Tibial nerve (tissue), 4 donors: Measurements from ENCODE around the gene NINL. TPM values are rescaled to one million over a fixed set of nuclear protein-coding genes. Genes with fewer than 3 reads are reported as not detected.

Source experiments
- DNase-seq, 2 donors: peaks; one replicate each; pipeline ENCODE4 v3.0.0-alpha.2; 2019; ENCODE audit warnings: low spot score in 2 of 2
- H3K27ac ChIP-seq, 4 donors: fragments of 200-600 bp; sonication (generic) in 3 of 4; one replicate each; pipeline ENCODE4 v1.5.1; 2017 to 2019; ENCODE audit warnings: mild to moderate bottlenecking in 1 of 4
- H3K27me3 ChIP-seq, 2 donors: fragments of 200-600 bp; sonication (generic) in 1 of 2; one replicate each; pipeline versions ENCODE4 v1.5.1 to v1.6.0; 2017 to 2019
- H3K36me3 ChIP-seq, 3 donors: fragments of 200-600 bp; sonication (generic); one replicate each; pipeline ENCODE4 v1.5.1; 2018 to 2019
- H3K4me1 ChIP-seq, 4 donors: fragments of 200-600 bp; sonication (generic) in 3 of 4; one replicate each; pipeline ENCODE4 v1.5.1; 2017 to 2019
- H3K4me3 ChIP-seq, 4 donors: fragments of 200-600 bp; sonication (generic) in 3 of 4; one replicate each; pipeline ENCODE4 v1.5.1; 2017 to 2019; ENCODE audit warnings: mild to moderate bottlenecking in 1 of 4, moderate library complexity in 1 of 4
- H3K9me3 ChIP-seq, 4 donors: fragments of 200-600 bp; sonication (generic) in 3 of 4; one replicate each; pipeline ENCODE4 v1.5.1; 2017 to 2019
- CTCF ChIP-seq, 5 experiments: fragments of 200-600 bp in 3 of 5; fragments of 450-650 bp in 2 of 5; sonication (generic) in 3 of 5; IDR thresholded peaks; one replicate each; pipeline ENCODE4 v1.5.1; 2016 to 2019; ENCODE audit warnings: antibody characterized with exemption in 5 of 5, mild to moderate bottlenecking in 3 of 5, moderate library complexity in 2 of 5
- EP300 ChIP-seq, 2 donors: sonication (generic); formaldehyde crosslinking; IDR thresholded peaks; one replicate each; pipeline ENCODE4 v1.6.1; 2017; ENCODE audit warnings: antibody characterized with exemption in 2 of 2, mild to moderate bottlenecking in 1 of 2
- POLR2A ChIP-seq, 2 donors: fragments of 450-650 bp; IDR thresholded peaks; one replicate each; pipeline ENCODE4 v1.6.1; 2017; ENCODE audit warnings: antibody characterized with exemption in 2 of 2, mild to moderate bottlenecking in 2 of 2, moderate library complexity in 2 of 2
- WGBS, 2 donors: methylation state at CpG; one replicate each; pipeline ENCODE4 v1.1.5; 2018; 5-methylcytosine and 5-hydroxymethylcytosine counted together
- total RNA-seq, 4 donors: library from RNA; depleted of rRNA; stranded (reverse); fragments of >200 nt; gene quantifications; one replicate each; pipeline ENCODE4 v1.1.0, GENCODE V29; 2016

The NINL gene
- total RNA-seq, 4 donors from 2014 or later, result 8.0 to 14.1 (median 10.5) TPM

GRCh38 chr20:25538838-25539665 is 46.3 kb downstream of the NINL start:
- H3K27me3 ChIP-seq, result no peaks in the 10 kb centered on the region
- no peaks in the 10 kb centered on the region for H3K36me3 ChIP-seq
- peak overlapping the region in 1 of 4 donors; percentile 31 for H3K27ac ChIP-seq
- 72 to 84% methylated on average over 11 to 17 of the region's 17 CpGs for WGBS, 2 donors
- H3K4me3 ChIP-seq, result peak overlapping the region in 2 of 4 donors; percentile 29 to 45
- H3K9me3 ChIP-seq, result no peaks in the 10 kb centered on the region
- peaks cover 0 to 31% (median 7%) of the 10 kb centered on the region in 4 donors for H3K4me1 ChIP-seq
- TF ChIP-seq POLR2A (IDR thresholded peaks at IDR 0.05) (no peak), EP300 (IDR thresholded peaks at IDR 0.05) (no peak), CTCF (IDR thresholded peaks at IDR 0.05) (no peak)
- no peak for DNase-seq

GRCh38 chr20:25537890-25538289 is 47.4 kb downstream of the NINL start:
- peaks cover 0 to 36% (median 7%) of the 10 kb centered on the region in 4 donors for H3K4me1 ChIP-seq
- no peaks in the 10 kb centered on the region for H3K9me3 ChIP-seq
- WGBS, 2 donors, result 96 to 98% methylated on average over 8 to 12 of the region's 13 CpGs
- DNase-seq, result no peak
- H3K27me3 ChIP-seq, result no peaks in the 10 kb centered on the region
- no peak overlapping the region for H3K27ac ChIP-seq
- TF ChIP-seq CTCF (IDR thresholded peaks at IDR 0.05) (no peak), POLR2A (IDR thresholded peaks at IDR 0.05) (no peak), EP300 (IDR thresholded peaks at IDR 0.05) (no peak)
- no peaks in the 10 kb centered on the region for H3K36me3 ChIP-seq
- H3K4me3 ChIP-seq, result no peak overlapping the region

GRCh38 chr20:25535762-25536161 is 49.6 kb downstream of the NINL start:
- H3K4me3 ChIP-seq, result no peak overlapping the region
- WGBS, 2 donors, result 64 to 65% methylated on average over 6 of the region's 6 CpGs
- H3K36me3 ChIP-seq, result no peaks in the 10 kb centered on the region
- TF ChIP-seq CTCF (IDR thresholded peaks at IDR 0.05) (no peak), EP300 (IDR thresholded peaks at IDR 0.05) (no peak), POLR2A (IDR thresholded peaks at IDR 0.05) (no peak)
- H3K9me3 ChIP-seq, result no peaks in the 10 kb centered on the region
- peaks cover 0 to 29% (median 7%) of the 10 kb centered on the region in 4 donors for H3K4me1 ChIP-seq
- no peak for DNase-seq
- H3K27me3 ChIP-seq, result no peaks in the 10 kb centered on the region
- peak overlapping the region in 1 of 4 donors; percentile 40 for H3K27ac ChIP-seq

- Histone ChIP-seq H3K4me1 (peaks cover 0 to 28% (median 6%) of the 10 kb centered on the region in 4 donors), H3K27me3 (no peaks in the 10 kb centered on the region), H3K36me3 (no peaks in the 10 kb centered on the region), H3K27ac (no peak overlapping the region), H3K4me3 (no peak overlapping the region), H3K9me3 (no peaks in the 10 kb centered on the region)
- WGBS, 2 donors, result 80 to 81% methylated on average over 7 of the region's 7 CpGs
- no peak for DNase-seq
- no peak for TF ChIP-seq POLR2A (IDR thresholded peaks at IDR 0.05)
- TF ChIP-seq EP300 (IDR thresholded peaks at IDR 0.05), result no peak
- no peak for TF ChIP-seq CTCF (IDR thresholded peaks at IDR 0.05)
Observed at GRCh38 chr20:25534845-25535244, 50.5 kb downstream of the NINL start.

- 82 to 86% methylated on average over 4 of the region's 4 CpGs for WGBS, 2 donors
- H3K4me3 ChIP-seq, result no peak overlapping the region
- no peak for DNase-seq
- no peaks in the 10 kb centered on the region for H3K27me3 ChIP-seq
- H3K9me3 ChIP-seq, result no peaks in the 10 kb centered on the region
- H3K27ac ChIP-seq, result no peak overlapping the region
- TF ChIP-seq POLR2A (IDR thresholded peaks at IDR 0.05) (no peak), EP300 (IDR thresholded peaks at IDR 0.05) (no peak), CTCF (IDR thresholded peaks at IDR 0.05) (no peak)
- H3K4me1 ChIP-seq, result peaks cover 0 to 20% (median 2%) of the 10 kb centered on the region in 4 donors
- no peaks in the 10 kb centered on the region for H3K36me3 ChIP-seq
Observed at GRCh38 chr20:25533920-25534700, 51.2 kb downstream of the NINL start.
